22Rv1 (cell line): ENCODE results near the gene C1orf198.
A peak's percentile ranks its signal among the peaks of the same experiment; 100 is the strongest.

Experiments used
- H3K27ac ChIP-seq: fragments of 450-650 bp; 2 replicates; pipeline ENCODE4 v1.5.1; 2017
- ZFX ChIP-seq: fragments of 450-650 bp; IDR thresholded peaks from 2 replicates; pipeline ENCODE4 v1.6.1; 2017; ENCODE audit warnings: antibody characterized with exemption, borderline replicate concordance
- TF ChIP-seq, protein P1 (sequence below): fragments of 450-650 bp; IDR thresholded peaks from 2 replicates; pipeline ENCODE4 v1.5.1; 2017; ENCODE audit warnings: mild to moderate bottlenecking

C1orf198 gene

DNA sequence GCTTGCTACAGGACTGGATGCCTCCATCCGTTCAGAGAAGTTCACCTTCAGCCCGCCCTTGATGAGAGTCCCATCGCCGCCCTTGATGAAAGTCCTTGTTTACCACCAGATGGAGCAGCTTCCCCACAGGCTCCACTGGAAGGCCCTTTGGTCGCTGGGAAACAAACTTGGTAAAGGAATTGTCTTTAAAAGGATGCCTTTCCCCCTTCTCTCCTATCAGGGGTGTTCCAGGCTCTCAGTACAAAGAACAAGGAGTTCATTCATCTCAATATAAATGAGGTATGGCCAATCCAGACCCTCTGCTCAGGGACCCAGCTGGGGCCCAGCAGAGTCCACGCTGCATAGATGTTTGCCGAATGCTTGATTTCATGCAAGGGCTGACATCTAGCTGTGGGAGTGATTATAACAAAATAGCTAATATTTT is 70.4 kb downstream of the C1orf198 start:
- no peak overlapping the region for H3K27ac ChIP-seq
- TF ChIP-seq, protein P1, sequence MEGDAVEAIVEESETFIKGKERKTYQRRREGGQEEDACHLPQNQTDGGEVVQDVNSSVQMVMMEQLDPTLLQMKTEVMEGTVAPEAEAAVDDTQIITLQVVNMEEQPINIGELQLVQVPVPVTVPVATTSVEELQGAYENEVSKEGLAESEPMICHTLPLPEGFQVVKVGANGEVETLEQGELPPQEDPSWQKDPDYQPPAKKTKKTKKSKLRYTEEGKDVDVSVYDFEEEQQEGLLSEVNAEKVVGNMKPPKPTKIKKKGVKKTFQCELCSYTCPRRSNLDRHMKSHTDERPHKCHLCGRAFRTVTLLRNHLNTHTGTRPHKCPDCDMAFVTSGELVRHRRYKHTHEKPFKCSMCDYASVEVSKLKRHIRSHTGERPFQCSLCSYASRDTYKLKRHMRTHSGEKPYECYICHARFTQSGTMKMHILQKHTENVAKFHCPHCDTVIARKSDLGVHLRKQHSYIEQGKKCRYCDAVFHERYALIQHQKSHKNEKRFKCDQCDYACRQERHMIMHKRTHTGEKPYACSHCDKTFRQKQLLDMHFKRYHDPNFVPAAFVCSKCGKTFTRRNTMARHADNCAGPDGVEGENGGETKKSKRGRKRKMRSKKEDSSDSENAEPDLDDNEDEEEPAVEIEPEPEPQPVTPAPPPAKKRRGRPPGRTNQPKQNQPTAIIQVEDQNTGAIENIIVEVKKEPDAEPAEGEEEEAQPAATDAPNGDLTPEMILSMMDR: peak; percentile 84
- no peak for TF ChIP-seq ZFX

DNA sequence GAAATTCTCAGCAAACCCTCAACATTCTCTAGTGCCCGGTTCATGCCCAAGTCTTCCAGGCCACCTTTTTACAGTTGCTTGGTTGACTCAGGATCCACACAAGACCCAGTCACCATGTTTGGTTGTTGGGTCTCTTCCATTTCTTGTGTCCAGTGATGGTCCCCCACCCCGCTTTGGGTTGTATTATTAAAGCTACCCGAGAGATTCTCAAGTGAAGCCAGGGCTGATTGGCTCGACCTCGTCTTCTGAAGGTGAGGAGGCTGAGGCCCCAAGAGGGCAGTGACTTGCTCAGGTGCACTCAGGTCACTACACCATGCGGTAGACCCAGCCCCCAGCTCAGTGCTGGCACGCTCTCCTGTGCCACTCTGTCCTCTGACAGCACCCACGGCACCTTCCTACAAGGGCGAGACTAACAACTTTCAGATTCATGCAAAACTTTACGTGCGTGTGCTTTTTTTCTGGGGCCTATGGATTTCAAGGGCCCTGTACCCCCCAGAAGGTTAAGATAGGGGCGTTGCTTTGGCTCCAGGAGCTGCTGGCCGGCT is 70.9 kb downstream of the C1orf198 start:
- no peak overlapping the region for H3K27ac ChIP-seq
- TF ChIP-seq, protein P1: no peak
- TF ChIP-seq ZFX: no peak

DNA sequence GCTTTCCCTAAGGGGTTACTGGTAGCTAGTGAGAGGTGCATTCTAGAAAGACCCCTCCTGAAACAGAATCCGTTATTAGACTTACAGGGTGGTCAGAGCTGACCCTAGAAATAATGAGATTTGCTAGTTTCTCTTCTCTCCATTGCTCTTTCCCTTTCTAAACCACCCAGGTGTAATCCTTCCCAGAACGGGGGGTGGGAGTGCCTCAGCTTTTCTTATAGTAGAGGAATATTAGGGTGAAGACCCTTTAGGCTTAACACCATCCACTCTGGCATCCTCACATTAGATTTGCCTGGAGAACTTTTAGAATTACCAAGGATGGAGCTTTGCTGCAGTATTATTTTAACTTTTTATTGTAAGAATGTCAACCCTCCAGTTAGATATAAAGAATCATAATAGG is 71.7 kb downstream of the C1orf198 start:
- TF ChIP-seq ZFX: no peak
- TF ChIP-seq, protein P1: no peak

DNA sequence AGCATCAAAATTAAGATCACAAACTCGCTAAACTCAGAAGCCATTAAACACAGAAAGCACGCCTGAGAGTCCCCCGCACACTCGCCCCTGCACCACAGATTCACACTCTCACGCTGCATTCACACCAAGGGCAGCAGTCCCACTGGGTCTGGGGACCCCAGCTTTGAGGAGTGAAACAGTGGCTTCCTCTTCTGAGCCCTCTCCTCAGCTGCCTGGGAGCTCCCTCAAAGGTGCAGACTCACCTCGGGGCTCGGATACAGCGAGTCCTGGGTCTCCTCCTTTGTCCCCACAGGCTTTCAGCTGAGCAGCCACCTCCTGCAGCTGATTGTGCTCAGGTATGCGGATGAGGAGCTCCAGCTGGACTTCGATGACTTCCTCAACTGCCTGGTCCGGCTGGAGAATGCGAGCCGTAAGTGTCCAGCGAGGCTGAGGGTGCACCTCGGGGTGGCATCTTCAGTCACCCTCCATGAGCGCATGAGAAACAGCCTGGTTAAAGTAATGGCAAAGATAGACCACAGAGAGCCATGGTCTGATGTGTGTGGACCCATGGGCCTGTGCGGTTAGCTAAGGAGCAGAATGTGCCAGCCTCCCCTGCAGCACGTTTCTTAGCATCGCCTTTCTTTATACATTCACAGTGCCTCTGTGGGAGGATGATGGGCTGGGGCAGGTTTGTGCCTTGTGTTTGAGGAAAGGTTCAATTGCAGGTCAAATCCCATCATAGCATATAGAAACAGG is 73.3 kb downstream of the C1orf198 start:
- TF ChIP-seq ZFX: no peak
- TF ChIP-seq, protein P1: no peak

More for the DNA sequence above, 71.7 kb downstream of the C1orf198 start:
- H3K27ac ChIP-seq: no peak overlapping the region

DNA sequence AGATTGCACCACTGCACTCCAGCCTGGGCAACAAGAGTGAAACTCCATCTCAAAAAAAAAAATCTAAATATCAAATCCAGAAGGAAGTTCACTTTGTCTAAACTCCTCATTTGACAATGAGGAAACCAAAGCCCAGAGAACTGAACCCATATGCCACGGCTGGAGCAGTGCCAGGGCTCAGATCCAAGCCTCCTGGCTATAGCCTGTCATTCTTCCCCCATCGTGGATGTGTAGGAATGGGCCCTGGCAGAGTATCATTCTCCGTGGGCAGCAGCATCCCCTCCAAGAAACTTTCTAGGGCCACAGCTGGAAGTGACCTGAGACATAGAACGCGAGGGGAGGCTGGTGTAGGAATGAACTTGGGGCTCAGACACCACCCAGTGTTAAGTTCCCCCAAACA is 73.9 kb downstream of the C1orf198 start:
- H3K27ac ChIP-seq: no peak overlapping the region
- TF ChIP-seq, protein P1: no peak

More for the DNA sequence above, 73.3 kb downstream of the C1orf198 start:
- no peak overlapping the region for H3K27ac ChIP-seq

DNA sequence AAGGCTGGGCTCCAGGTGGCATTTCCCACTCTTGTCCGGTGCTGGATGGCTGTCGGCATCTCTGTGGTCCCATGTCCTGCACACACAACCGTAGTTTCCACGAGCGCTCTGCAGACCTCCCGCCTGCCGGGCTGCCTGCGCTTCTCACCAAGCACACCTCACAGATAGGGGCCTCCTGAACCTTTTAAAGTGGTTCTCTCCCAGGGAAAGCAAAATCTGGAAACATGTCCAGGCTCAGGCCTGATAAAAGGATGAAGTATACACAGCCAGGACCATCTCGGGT is 74.9 kb downstream of the C1orf198 start:
- TF ChIP-seq, protein P1: no peak
- TF ChIP-seq ZFX: no peak

DNA sequence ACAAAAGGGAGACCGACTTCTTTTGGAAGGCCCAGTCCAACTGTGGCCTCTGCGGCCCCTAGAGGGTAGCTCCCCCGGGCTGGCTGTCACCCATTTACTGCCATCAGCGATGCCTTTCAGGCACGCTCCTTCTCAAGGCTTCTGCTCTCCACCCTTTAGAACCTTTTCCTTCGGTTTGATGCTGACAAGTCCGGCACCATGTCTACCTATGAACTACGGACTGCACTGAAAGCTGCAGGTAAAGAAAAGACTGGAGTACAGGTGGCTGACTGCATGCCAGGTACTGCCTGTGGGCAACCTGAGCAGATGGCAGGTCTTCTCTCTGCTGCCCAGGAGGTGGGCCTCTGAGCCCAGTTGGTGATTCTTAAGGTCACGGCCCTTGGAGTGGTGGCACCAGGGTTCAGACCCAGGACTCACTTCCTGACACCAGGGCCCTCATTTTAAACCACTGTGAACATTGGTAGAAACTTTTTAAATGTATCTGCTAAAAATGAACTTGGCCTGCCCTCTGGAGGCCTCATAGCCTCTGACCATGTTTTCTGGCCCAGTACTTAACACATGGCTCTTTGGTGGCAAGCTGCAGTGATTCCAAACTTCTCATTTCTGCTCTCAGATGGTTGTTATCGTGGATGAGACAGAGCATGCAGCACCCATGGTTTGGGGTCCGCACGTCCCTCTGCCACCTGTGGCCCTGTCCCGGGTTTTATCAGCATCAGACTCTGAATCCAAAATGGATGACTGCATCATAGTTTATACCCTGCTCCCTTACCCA is 75.4 kb downstream of the C1orf198 start:
- no peak overlapping the region for H3K27ac ChIP-seq
- TF ChIP-seq, protein P1: no peak
- no peak for TF ChIP-seq ZFX

More for the DNA sequence above, 74.9 kb downstream of the C1orf198 start:
- no peak overlapping the region for H3K27ac ChIP-seq
